Fibroblast of the aortic adventitia (primary cell): ENCODE measurements around the gene CDH5. TPM values are rescaled to one million over a fixed set of nuclear protein-coding genes. Genes with fewer than 3 reads are reported as not detected.

Source experiments
- DNase-seq: peaks from one replicate; pipeline ENCODE4 v3.0.0-alpha.2; 2010; ENCODE audit warnings: low read depth
- H3K4me3 ChIP-seq: 2 replicates; pipeline ENCODE4 v1.5.1; 2011; ENCODE audit warnings: low read depth, mild to moderate bottlenecking, control low read depth, low read length, moderate library complexity
- CTCF ChIP-seq: IDR thresholded peaks from 2 replicates; pipeline ENCODE4 v1.5.1; 2011; ENCODE audit warnings: mild to moderate bottlenecking, low read length, control low read depth, inconsistent platforms; ENCODE audit not compliant: insufficient read depth
- total RNA-seq: library from RNA; depleted of rRNA; stranded (reverse); fragments of >200 nt; gene quantifications from 2 replicates; pipeline ENCODE4 v1.2.3, GENCODE V29; 2012; ENCODE audit warnings: low replicate concordance

The CDH5 gene
- total RNA-seq, 1 donor: 2.9 TPM

GRCh38 chr16:66359811-66360608 lies 6.5 kb upstream of the CDH5 start:
- no peak overlapping the region for H3K4me3 ChIP-seq
- no peak for TF ChIP-seq CTCF
- DNase-seq: no peak

GRCh38 chr16:66360624-66361324 lies 5.7 kb upstream of the CDH5 start:
- no peak for TF ChIP-seq CTCF
- DNase-seq: no peak

GRCh38 chr16:66361604-66362135 lies 4.8 kb upstream of the CDH5 start:
- no peak for DNase-seq
- no peak for TF ChIP-seq CTCF
- H3K4me3 ChIP-seq: no peak overlapping the region

More at GRCh38 chr16:66360624-66361324, 5.7 kb upstream of the CDH5 start:
- H3K4me3 ChIP-seq: no peak overlapping the region

GRCh38 chr16:66363211-66363777 lies 3.2 kb upstream of the CDH5 start:
- no peak for TF ChIP-seq CTCF
- DNase-seq: no peak
- no peak overlapping the region for H3K4me3 ChIP-seq

GRCh38 chr16:66364117-66364958 lies 2.2 kb upstream of the CDH5 start:
- DNase-seq: peak; percentile 97
- no peak for TF ChIP-seq CTCF
- no peak overlapping the region for H3K4me3 ChIP-seq

- TF ChIP-seq CTCF: no peak
- DNase-seq: no peak
- H3K4me3 ChIP-seq: no peak overlapping the region
Measured at GRCh38 chr16:66364959-66365306, 1.6 kb upstream of the CDH5 start.
